A673 (cell line): ENCODE results near the gene HOXA3. TPM values are rescaled to one million over a fixed set of nuclear protein-coding genes. Genes with fewer than 3 reads are reported as not detected.

Experiments used
- BruUV-seq: library from RNA; stranded (reverse); fragments of 400-500 nt; replicated peaks from 2 replicates; lab custom pipeline; 2021; lab: Mats Ljungman, UMichigan
- CTCF ChIA-PET: fragments of 300-600 bp; sonication (Branson Sonifier 250); formaldehyde crosslinking; loops from one replicate; lab custom pipeline; 2022; ENCODE audit warnings: antibody characterized with exemption; lab: Charles Lee
- POLR2A ChIA-PET: fragments of 300-600 bp; sonication (Branson Sonifier 250); formaldehyde crosslinking; loops from one replicate; lab custom pipeline; 2022; ENCODE audit warnings: antibody characterized with exemption; ENCODE audit not compliant: low non-redundant PET; lab: Charles Lee
- DNase-seq: peaks from one replicate; pipeline ENCODE4 v3.0.0-alpha.2; 2015; ENCODE audit warnings: low spot score
- H3K27ac ChIP-seq: fragments of 200-600 bp; sonication (generic); 2 replicates; pipeline ENCODE4 v1.5.1; 2016; ENCODE audit warnings: mixed run types, low read depth, mild to moderate bottlenecking, mixed read lengths, antibody characterized with exemption, low read length; ENCODE audit not compliant: poor library complexity, severe bottlenecking
- H3K27me3 ChIP-seq: fragments of 200-600 bp; sonication (generic); replicated peaks from 2 replicates; pipeline ENCODE4 v1.6.1; 2017; ENCODE audit warnings: mixed run types, low read depth, mild to moderate bottlenecking, mixed read lengths, antibody characterized with exemption, low read length; ENCODE audit not compliant: insufficient read depth, poor library complexity
- H3K36me3 ChIP-seq: fragments of 200-600 bp; sonication (generic); 2 replicates; pipeline ENCODE4 v1.6.1; 2016; ENCODE audit warnings: mixed run types, mild to moderate bottlenecking, mixed read lengths, antibody characterized with exemption, low read length; ENCODE audit not compliant: insufficient read depth, poor library complexity, severe bottlenecking
- H3K4me1 ChIP-seq: fragments of 200-600 bp; sonication (generic); 2 replicates; pipeline ENCODE4 v1.6.1; 2017; ENCODE audit warnings: mixed run types, mild to moderate bottlenecking, mixed read lengths, antibody characterized with exemption, low read length; ENCODE audit not compliant: insufficient read depth, poor library complexity, severe bottlenecking
- H3K4me3 ChIP-seq: fragments of 200-600 bp; sonication (generic); 2 replicates; pipeline ENCODE4 v1.5.1; 2016; ENCODE audit warnings: low read depth, mixed run types, mild to moderate bottlenecking, mixed read lengths, low read length; ENCODE audit not compliant: poor library complexity, severe bottlenecking
- H3K9me3 ChIP-seq: fragments of 200-600 bp; sonication (generic); 2 replicates; pipeline ENCODE4 v1.6.1; 2016; ENCODE audit warnings: mixed run types, low read depth, mild to moderate bottlenecking, mixed read lengths, antibody characterized with exemption, low read length; ENCODE audit not compliant: poor library complexity, severe bottlenecking
- CTCF ChIP-seq: fragments of 300-800, 200-600 bp; sonication (generic); conservative IDR thresholded peaks from 2 replicates; pipeline ENCODE4 v1.5.1; 2017; ENCODE audit warnings: low read depth, mild to moderate bottlenecking, antibody characterized with exemption, low read length, moderate library complexity, mixed read lengths
- EZH2 ChIP-seq: fragments of 200-600 bp; sonication (generic); IDR thresholded peaks from 2 replicates; pipeline ENCODE4 v1.6.1; 2017; ENCODE audit warnings: borderline replicate concordance, low read depth, mild to moderate bottlenecking, mixed read lengths, antibody characterized with exemption, low read length; ENCODE audit not compliant: poor library complexity, severe bottlenecking
- intact Hi-C: fragments of 100-400 bp; cut with micrococcal nuclease; formaldehyde crosslinking; loops from one replicate; pipeline ENCODE4 v1.10.0; 2022; ENCODE audit not compliant: unreplicated experiment
- total RNA-seq: library from RNA; stranded (reverse); gene quantifications from 2 replicates; pipeline ENCODE4 v1.2.3, GENCODE V29; 2021

The HOXA3 gene
- total RNA-seq, 1 experiment from 2014 or later, result not detected

GRCh38 chr7:27187475-27188385, 35.3 kb upstream of the HOXA3 start:
- ChIA-PET POLR2A (no interaction called here), CTCF (interaction anchor here (0.7 to 1.8 kb wide), 2 partner anchors 8 to 12 kb away, joined by 3 to 6 read pairs; no protein-coding TSS in a partner anchor)
- H3K9me3 ChIP-seq, result no peaks in the 10 kb centered on the region
- H3K36me3 ChIP-seq, result no peaks in the 10 kb centered on the region
- no peak overlapping the region for H3K27ac ChIP-seq
- intact Hi-C loops, result no loop called here
- no peak for DNase-seq
- TF ChIP-seq EZH2 (peak; percentile 83), CTCF (no peak)
- H3K4me1 ChIP-seq, result no peaks in the 10 kb centered on the region
- peaks cover 100% of the 10 kb centered on the region for H3K27me3 ChIP-seq
- no TSS peak for BruUV-seq
- no peak overlapping the region for H3K4me3 ChIP-seq

GRCh38 chr7:27186668-27187474, 34.5 kb upstream of the HOXA3 start:
- Histone ChIP-seq H3K36me3 (no peaks in the 10 kb centered on the region), H3K27me3 (peaks cover 100% of the 10 kb centered on the region), H3K4me1 (no peaks in the 10 kb centered on the region), H3K9me3 (no peaks in the 10 kb centered on the region), H3K4me3 (no peak overlapping the region), H3K27ac (no peak overlapping the region)
- no peak for DNase-seq
- BruUV-seq, result no TSS peak
- intact Hi-C loops, result no loop called here
- ChIA-PET CTCF (interaction anchor here (0.7 to 1.8 kb wide), 2 partner anchors 9 to 11 kb away, joined by 3 to 6 read pairs; no protein-coding TSS in a partner anchor), POLR2A (no interaction called here)
- TF ChIP-seq EZH2 (peak; percentile 29), CTCF (no peak)

GRCh38 chr7:27185854-27186667, 33.7 kb upstream of the HOXA3 start:
- intact Hi-C loops, result no loop called here
- DNase-seq, result no peak
- no peak overlapping the region for H3K27ac ChIP-seq
- H3K27me3 ChIP-seq, result peaks cover 99% of the 10 kb centered on the region
- H3K4me1 ChIP-seq, result no peaks in the 10 kb centered on the region
- BruUV-seq, result no TSS peak
- H3K4me3 ChIP-seq, result no peak overlapping the region
- TF ChIP-seq CTCF (no peak), EZH2 (no peak)
- ChIA-PET CTCF (interaction anchor here (1.8 kb wide), 1 partner anchor 10 kb away, joined by 6 read pairs; no protein-coding TSS in a partner anchor), POLR2A (no interaction called here)
- H3K36me3 ChIP-seq, result no peaks in the 10 kb centered on the region
- H3K9me3 ChIP-seq, result no peaks in the 10 kb centered on the region
